Superior temporal gyrus (tissue), 1 donor: ENCODE results near the gene MMP15.
A peak's percentile ranks its signal among the peaks of the same experiment; 100 is the strongest.

ENCODE experiments used
- DNase-seq: peaks from one replicate; pipeline ENCODE4 v3.0.0-alpha.2; 2016; ENCODE audit errors: extremely low spot score

MMP15 gene

GRCh38 chr16:58019866-58020538 lies 5.6 kb upstream of the MMP15 start:
- no peak for DNase-seq

GRCh38 chr16:58020628-58021521 lies 4.7 kb upstream of the MMP15 start:
- peak; percentile 85 for DNase-seq

GRCh38 chr16:58021661-58022551 lies 3.6 kb upstream of the MMP15 start:
- DNase-seq, result no peak

GRCh38 chr16:58022601-58023371 lies 2.8 kb upstream of the MMP15 start:
- DNase-seq, result peak; percentile 62

- no peak for DNase-seq
These were observed 836 bp upstream of the MMP15 start for GRCh38 chr16:58024486-58025350.

GRCh38 chr16:58026139-58026704 lies 668 bp downstream of the MMP15 start:
- no peak for DNase-seq

- no peak for DNase-seq
These were observed 1.2 kb downstream of the MMP15 start for GRCh38 chr16:58026705-58027160.

GRCh38 chr16:58027161-58027915 lies 1.8 kb downstream of the MMP15 start:
- DNase-seq, result no peak

GRCh38 chr16:58027916-58028455 lies 2.4 kb downstream of the MMP15 start:
- DNase-seq, result no peak

GRCh38 chr16:58028541-58029070 lies 3.1 kb downstream of the MMP15 start:
- no peak for DNase-seq

- DNase-seq, result no peak
These were observed 3.9 kb downstream of the MMP15 start for GRCh38 chr16:58029410-58029809.

- no peak for DNase-seq
These were observed 4.7 kb downstream of the MMP15 start for GRCh38 chr16:58030136-58030840.

- no peak for DNase-seq
These were observed 5.7 kb downstream of the MMP15 start for GRCh38 chr16:58031016-58031800.

GRCh38 chr16:58032710-58033293 lies 7.2 kb downstream of the MMP15 start:
- DNase-seq, result peak; percentile 28

- no peak for DNase-seq
These were observed 8.7 kb downstream of the MMP15 start for GRCh38 chr16:58034128-58034685.

- DNase-seq, result no peak
These were observed 9.2 kb downstream of the MMP15 start for GRCh38 chr16:58034774-58035173.
